Pancreas (tissue), 10 donors: ENCODE measurements around the gene PLG. TPM values are rescaled to one million over a fixed set of nuclear protein-coding genes. Genes with fewer than 3 reads are reported as not detected.
"Not testable (repeated sequence)": the region's sequence is repeated elsewhere in the genome, so short reads cannot be mapped to it uniquely, and the experiment has no call there.

Source experiments
- ATAC-seq, 4 donors: fragments of 200-7000 bp; cut with Tn5 transposase; one replicate each; pipeline versions ENCODE4 v1.8.0 to v1.9.1; 2020; ENCODE audit warnings: mild to moderate bottlenecking in 4 of 4, moderate library complexity in 4 of 4
- DNase-seq, 6 donors: peaks; one replicate each; pipeline ENCODE4 v3.0.0-alpha.2; 2020
- FAIRE-seq: peaks from 2 replicates; lab custom pipeline; 2012; peaks lifted over from hg19 to GRCh38; lab: Jason Lieb, UNC
- H3K27ac ChIP-seq, 4 donors: fragments of 200-600 bp; sonication (generic); 1 replicate in 3 of 4; 2 replicates in 1 of 4; pipeline versions ENCODE4 v1.5.0 to v1.8.0; 2020
- H3K27me3 ChIP-seq, 4 donors: fragments of 200-600 bp; one replicate each; pipeline ENCODE4 v1.8.0; 2021
- H3K36me3 ChIP-seq, 3 donors: fragments of 200-600 bp; sonication (generic) in 1 of 3; one replicate each; pipeline versions ENCODE4 v1.5.0 to v1.8.0; 2020 to 2021
- H3K4me1 ChIP-seq, 3 donors: fragments of 200-600 bp; one replicate each; pipeline ENCODE4 v1.8.0; 2021
- H3K4me3 ChIP-seq, 4 donors: fragments of 200-600 bp; sonication (generic) in 2 of 4; one replicate each; pipeline versions ENCODE4 v1.5.0 to v1.8.0; 2020 to 2021
- H3K9me3 ChIP-seq, 4 donors: fragments of 200-600 bp; one replicate each; pipeline ENCODE4 v1.8.0; 2021
- WGBS, 2 donors: extraction: QIAGEN DNeasy Blood & Tissue Kit; methylation state at CpG; one replicate each; pipeline ENCODE4 v1.1.7; 2013; 5-methylcytosine and 5-hydroxymethylcytosine counted together
- intact Hi-C, 3 donors: fragments of 100-400 bp; cut with DNase I; formaldehyde crosslinking; loops; one replicate each; pipeline versions ENCODE4 v1.11.1 to v1.14.2; 2022
- polyA plus RNA-seq, 2 donors: library from polyadenylated mRNA; stranded (reverse); fragments of 200-250 nt; gene quantifications; one replicate each; pipeline ENCODE4 v1.2.3, GENCODE V29; 2013
- total RNA-seq, 6 donors: library from RNA; stranded (reverse); fragmentation: NEBNext Ultra II Directional in 4 of 6; extraction: Animal tissue kit (Norgen Biotek cat#: 25700) in 4 of 6; gene quantifications; one replicate each; pipeline versions ENCODE4 v1.2.1 to v1.2.4, GENCODE V29; 2021 to 2023
- TF ChIP-seq, protein P1 (sequence below), 4 donors: fragments of 200-600 bp; sonication (generic) in 3 of 4; IDR thresholded peaks; one replicate each; pipeline versions ENCODE4 v1.5.0 to v1.8.0; 2021; ENCODE audit warnings: antibody characterized with exemption in 4 of 4
- donor health status: healthy with polysubstance abuse.
- donor health status: DM: no; HTN: no; CAD: no; lungs with moderate emphysema.
- donor health status: DM: no; HTN: no; CAD: no.
- donor health status: control.
- donor health status: control.
- donor health status: Bipolar disorder and iron deficiency.
- donor health status: DM: yes; HTN: yes; CAD: no.
- donor health status: DM: no; HTN: no; CAD: no.
- donor health status: DM: no; HTN: no; CAD: no.
- donor health status: DM: yes; HTN: yes; CAD: no.

The PLG gene
- total and polyA plus RNA-seq, 8 donors = 0.02 to 1.8 (median 0.21) TPM; not detected in 5

- no peaks in the 10 kb centered on the region for H3K36me3 ChIP-seq
- TF ChIP-seq, protein P1, sequence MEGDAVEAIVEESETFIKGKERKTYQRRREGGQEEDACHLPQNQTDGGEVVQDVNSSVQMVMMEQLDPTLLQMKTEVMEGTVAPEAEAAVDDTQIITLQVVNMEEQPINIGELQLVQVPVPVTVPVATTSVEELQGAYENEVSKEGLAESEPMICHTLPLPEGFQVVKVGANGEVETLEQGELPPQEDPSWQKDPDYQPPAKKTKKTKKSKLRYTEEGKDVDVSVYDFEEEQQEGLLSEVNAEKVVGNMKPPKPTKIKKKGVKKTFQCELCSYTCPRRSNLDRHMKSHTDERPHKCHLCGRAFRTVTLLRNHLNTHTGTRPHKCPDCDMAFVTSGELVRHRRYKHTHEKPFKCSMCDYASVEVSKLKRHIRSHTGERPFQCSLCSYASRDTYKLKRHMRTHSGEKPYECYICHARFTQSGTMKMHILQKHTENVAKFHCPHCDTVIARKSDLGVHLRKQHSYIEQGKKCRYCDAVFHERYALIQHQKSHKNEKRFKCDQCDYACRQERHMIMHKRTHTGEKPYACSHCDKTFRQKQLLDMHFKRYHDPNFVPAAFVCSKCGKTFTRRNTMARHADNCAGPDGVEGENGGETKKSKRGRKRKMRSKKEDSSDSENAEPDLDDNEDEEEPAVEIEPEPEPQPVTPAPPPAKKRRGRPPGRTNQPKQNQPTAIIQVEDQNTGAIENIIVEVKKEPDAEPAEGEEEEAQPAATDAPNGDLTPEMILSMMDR (IDR thresholded peaks at IDR 0.05) = no peak
- no peak for ATAC-seq
- DNase-seq = no peak
- no peak for FAIRE-seq
- H3K27me3 ChIP-seq = no peaks in the 10 kb centered on the region
- no peaks in the 10 kb centered on the region for H3K9me3 ChIP-seq
- no peak overlapping the region for H3K4me3 ChIP-seq
- H3K4me1 ChIP-seq = no peaks in the 10 kb centered on the region
- WGBS, 2 donors = 59 to 60% methylated on average over 6 of the region's 6 CpGs
- intact Hi-C loops = no loop called here
- no peak overlapping the region for H3K27ac ChIP-seq
Observed at GRCh38 chr6:160775792-160776580, 73.9 kb downstream of the PLG start.

GRCh38 chr6:160779095-160779494, 77.1 kb downstream of the PLG start:
- FAIRE-seq, DNase-seq: not testable (repeated sequence)
- WGBS, 2 donors = 89% methylated on average over 6 of the region's 6 CpGs

DNA sequence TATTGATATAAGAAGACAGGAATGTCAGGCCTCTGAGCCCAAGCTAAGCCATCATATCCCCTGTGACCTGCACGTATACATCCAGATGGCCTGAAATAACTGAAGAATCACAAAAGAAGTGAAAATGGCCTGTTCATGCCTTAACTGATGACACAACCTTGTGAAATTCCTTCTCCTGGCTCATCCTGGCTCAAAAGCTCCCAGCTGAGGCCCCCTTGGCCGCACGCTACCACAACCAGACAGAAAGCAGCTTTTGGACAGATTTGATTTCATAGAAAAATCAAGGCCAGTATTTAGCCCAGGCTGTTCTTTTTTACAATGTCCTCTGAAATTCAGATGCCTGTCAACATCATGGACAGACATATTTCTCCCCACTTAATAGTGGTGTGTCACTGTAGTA, 78.6 kb downstream of the PLG start:
- ATAC-seq, H3K9me3 ChIP-seq, H3K4me1 ChIP-seq, H3K27ac ChIP-seq, FAIRE-seq, DNase-seq, intact Hi-C loops, H3K36me3 ChIP-seq, H3K27me3 ChIP-seq, H3K4me3 ChIP-seq: not testable (repeated sequence)
- 91 to 94% methylated on average over 3 of the region's 3 CpGs for WGBS, 2 donors

More at GRCh38 chr6:160779095-160779494, 77.1 kb downstream of the PLG start:
- H3K4me1 ChIP-seq, ATAC-seq, H3K4me3 ChIP-seq, intact Hi-C loops, H3K36me3 ChIP-seq, H3K9me3 ChIP-seq, H3K27me3 ChIP-seq, H3K27ac ChIP-seq: not testable (repeated sequence)

DNA sequence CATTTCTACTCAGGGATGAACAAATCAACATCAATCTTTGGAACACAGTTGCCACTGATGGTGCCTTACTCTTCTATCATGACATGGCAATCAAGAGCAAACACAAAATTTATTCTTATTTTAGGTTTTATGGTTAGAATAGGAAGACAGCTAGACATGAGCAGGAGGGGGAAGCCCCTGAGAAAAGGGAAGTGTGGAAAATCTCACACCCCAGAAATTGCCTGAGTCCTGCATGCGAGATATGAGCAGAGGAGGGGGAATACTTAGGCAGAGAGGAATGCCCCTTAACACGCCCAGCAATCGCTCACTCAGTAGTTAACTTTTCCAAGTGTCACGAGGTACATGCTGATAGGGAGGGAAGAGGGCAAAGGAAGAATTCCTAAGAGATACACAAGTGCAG, 79.3 kb downstream of the PLG start:
- no peak overlapping the region for H3K27ac ChIP-seq
- no peak overlapping the region for H3K4me3 ChIP-seq
- ATAC-seq = no peak
- DNase-seq = no peak
- H3K36me3 ChIP-seq = no peaks in the 10 kb centered on the region
- no peaks in the 10 kb centered on the region for H3K4me1 ChIP-seq
- TF ChIP-seq, protein P1 (IDR thresholded peaks at IDR 0.05) = no peak
- WGBS, 2 donors = 68 to 80% methylated on average over 4 of the region's 4 CpGs
- intact Hi-C loops = no loop called here
- no peaks in the 10 kb centered on the region for H3K27me3 ChIP-seq
- no peak for FAIRE-seq
- no peaks in the 10 kb centered on the region for H3K9me3 ChIP-seq

DNA sequence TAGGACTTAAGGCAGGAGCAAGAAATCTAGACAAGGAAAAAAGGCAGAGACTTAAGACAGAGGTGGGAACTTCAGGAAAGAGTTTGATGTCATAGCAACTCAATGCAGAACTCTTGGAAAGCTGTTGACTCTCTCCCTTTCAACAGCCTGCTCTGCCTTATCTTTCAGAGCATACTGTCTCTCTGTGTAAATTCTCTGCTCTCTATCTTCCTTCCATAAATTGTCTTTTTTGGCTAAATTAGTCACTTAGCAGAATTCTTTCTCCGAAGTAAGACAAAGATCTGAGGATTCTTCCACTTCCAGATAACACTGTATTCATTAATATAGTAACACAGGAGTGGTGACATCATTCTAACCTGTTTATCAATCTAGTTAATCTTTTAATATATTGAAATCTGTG, 80.2 kb downstream of the PLG start:
- Histone ChIP-seq H3K4me3 (no peak overlapping the region), H3K27me3 (no peaks in the 10 kb centered on the region), H3K9me3 (no peaks in the 10 kb centered on the region), H3K36me3 (no peaks in the 10 kb centered on the region), H3K27ac (no peak overlapping the region), H3K4me1 (no peaks in the 10 kb centered on the region)
- no peak for DNase-seq
- no peak for ATAC-seq
- 45 to 59% methylated on average over 1 of the region's 1 CpG for WGBS, 2 donors
- TF ChIP-seq, protein P1 (IDR thresholded peaks at IDR 0.05) = no peak
- no peak for FAIRE-seq
- intact Hi-C loops = no loop called here

- H3K36me3 ChIP-seq = no peaks in the 10 kb centered on the region
- ATAC-seq (no peak), FAIRE-seq (no peak), DNase-seq (no peak)
- no peaks in the 10 kb centered on the region for H3K4me1 ChIP-seq
- no peak overlapping the region for H3K4me3 ChIP-seq
- H3K27ac ChIP-seq = no peak overlapping the region
- TF ChIP-seq, protein P1 (IDR thresholded peaks at IDR 0.05) = no peak
- intact Hi-C loops = no loop called here
- H3K27me3 ChIP-seq = no peaks in the 10 kb centered on the region
- 62 to 68% methylated on average over 7 of the region's 7 CpGs for WGBS, 2 donors
- no peaks in the 10 kb centered on the region for H3K9me3 ChIP-seq
Observed at GRCh38 chr6:160783741-160784140, 81.7 kb downstream of the PLG start.

DNA sequence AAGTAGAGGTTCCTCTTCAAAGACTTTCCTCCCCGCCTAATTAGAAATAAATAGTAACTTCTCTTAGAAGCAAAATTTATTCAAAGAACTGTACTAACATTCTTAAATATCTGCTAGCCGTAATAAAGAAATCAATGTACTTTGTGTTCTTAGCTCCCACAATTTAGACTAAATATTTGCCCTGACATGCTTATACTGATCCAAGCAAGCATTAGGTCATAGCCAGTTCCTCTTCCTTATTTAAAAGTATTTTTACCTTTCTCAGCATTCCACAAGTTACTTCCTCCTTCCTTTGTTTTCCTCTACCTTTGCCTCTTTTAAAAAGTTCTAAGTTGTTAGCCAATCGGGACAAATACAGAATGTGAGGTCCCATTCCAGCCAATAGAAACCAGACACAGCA, 86.1 kb downstream of the PLG start:
- H3K27ac ChIP-seq, H3K4me1 ChIP-seq, H3K36me3 ChIP-seq, intact Hi-C loops, H3K9me3 ChIP-seq, FAIRE-seq, H3K4me3 ChIP-seq, DNase-seq, ATAC-seq, H3K27me3 ChIP-seq: not testable (repeated sequence)
- WGBS, 2 donors = 64 to 66% methylated on average over 3 of the region's 3 CpGs
